Stomach (tissue), 4 donors: ENCODE results near the gene RASA3.

Experiments used
- EP300 ChIP-seq: sonication (generic); formaldehyde crosslinking; IDR thresholded peaks from one replicate; pipeline ENCODE4 v1.6.1; 2017; ENCODE audit warnings: antibody characterized with exemption
- POLR2A ChIP-seq, 4 donors: fragments of 450-650 bp; IDR thresholded peaks; one replicate each; pipeline ENCODE4 v1.6.1; 2016; ENCODE audit warnings: antibody characterized with exemption in 4 of 4, control low read depth in 2 of 4, mild to moderate bottlenecking in 1 of 4, moderate library complexity in 1 of 4
- POLR2AphosphoS5 ChIP-seq, 3 donors: sonication (generic); formaldehyde crosslinking; IDR thresholded peaks; one replicate each; pipeline ENCODE4 v1.6.1; 2016; ENCODE audit warnings: antibody characterized with exemption in 3 of 3
- TF ChIP-seq, protein P1 (sequence below), 7 experiments: fragments of 450-650 bp in 4 of 7; fragments of 200-600 bp in 3 of 7; sonication (generic) in 3 of 7; IDR thresholded peaks; one replicate each; pipeline ENCODE4 v1.5.1; 2016 to 2019; ENCODE audit warnings: antibody characterized with exemption in 7 of 7, control low read depth in 2 of 7, mild to moderate bottlenecking in 1 of 7

DNA sequence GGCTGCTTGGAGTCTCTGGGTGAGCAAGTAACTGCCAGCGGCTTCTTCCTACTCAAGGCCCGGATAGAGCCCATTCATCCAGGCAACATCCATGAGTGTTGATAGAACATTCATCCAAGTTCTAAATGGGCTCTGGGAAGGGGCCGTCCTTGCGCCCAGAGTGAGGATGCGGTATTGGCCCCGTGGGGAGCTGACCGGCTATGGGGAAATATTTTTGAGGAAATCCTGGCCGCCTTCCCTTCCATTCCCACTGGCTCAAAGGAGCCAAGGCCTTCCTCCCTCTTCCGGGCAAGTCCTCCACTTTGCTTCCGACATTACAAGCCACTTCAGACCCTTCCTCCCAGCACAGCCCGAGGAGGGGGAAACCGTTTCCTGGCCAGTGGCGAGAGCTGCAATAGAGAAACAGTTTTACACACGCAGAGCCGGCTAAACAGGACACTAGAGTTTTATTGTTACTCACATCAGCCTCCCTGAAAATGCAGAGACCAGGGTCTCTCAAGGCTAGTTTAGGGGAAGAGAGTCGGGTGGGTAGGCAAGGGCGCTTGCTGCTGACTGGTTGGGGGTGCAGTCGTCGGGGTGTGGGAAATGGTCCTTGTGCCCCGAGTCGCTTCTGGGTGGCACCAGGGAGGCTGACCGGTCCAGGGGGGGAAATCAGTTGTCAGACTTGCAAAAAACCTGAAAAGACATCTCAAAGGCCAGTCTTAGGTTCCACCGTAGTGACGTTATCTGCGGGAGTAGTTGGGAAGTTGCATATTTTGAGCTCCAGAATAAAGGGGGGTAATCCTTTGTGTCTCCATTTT is 196.1 kb downstream of the RASA3 start:
- TF ChIP-seq POLR2A (IDR thresholded peaks at IDR 0.05) (no peak), EP300 (no peak), POLR2AphosphoS5 (IDR thresholded peaks at IDR 0.05) (no peak)
- TF ChIP-seq, protein P1, sequence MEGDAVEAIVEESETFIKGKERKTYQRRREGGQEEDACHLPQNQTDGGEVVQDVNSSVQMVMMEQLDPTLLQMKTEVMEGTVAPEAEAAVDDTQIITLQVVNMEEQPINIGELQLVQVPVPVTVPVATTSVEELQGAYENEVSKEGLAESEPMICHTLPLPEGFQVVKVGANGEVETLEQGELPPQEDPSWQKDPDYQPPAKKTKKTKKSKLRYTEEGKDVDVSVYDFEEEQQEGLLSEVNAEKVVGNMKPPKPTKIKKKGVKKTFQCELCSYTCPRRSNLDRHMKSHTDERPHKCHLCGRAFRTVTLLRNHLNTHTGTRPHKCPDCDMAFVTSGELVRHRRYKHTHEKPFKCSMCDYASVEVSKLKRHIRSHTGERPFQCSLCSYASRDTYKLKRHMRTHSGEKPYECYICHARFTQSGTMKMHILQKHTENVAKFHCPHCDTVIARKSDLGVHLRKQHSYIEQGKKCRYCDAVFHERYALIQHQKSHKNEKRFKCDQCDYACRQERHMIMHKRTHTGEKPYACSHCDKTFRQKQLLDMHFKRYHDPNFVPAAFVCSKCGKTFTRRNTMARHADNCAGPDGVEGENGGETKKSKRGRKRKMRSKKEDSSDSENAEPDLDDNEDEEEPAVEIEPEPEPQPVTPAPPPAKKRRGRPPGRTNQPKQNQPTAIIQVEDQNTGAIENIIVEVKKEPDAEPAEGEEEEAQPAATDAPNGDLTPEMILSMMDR (IDR thresholded peaks at IDR 0.05) = no peak
